NCI-H2196 (cell line): ENCODE results near the gene SURF1.
"Not testable (repeated sequence)": the region's sequence is repeated elsewhere in the genome, so short reads cannot be mapped to it uniquely, and the experiment has no call there.

Experiments
- DNase-seq: peaks from one replicate; lab custom pipeline; 2025; ENCODE audit not compliant: unreplicated experiment; lab: John Stamatoyannopoulos, UW

SURF1 gene

GRCh38 chr9:133384736-133385321, 28.5 kb upstream of the SURF1 start:
- no peak for DNase-seq

GRCh38 chr9:133383438-133383837, 27.2 kb upstream of the SURF1 start:
- DNase-seq, result no peak

GRCh38 chr9:133382507-133383141, 26.3 kb upstream of the SURF1 start:
- DNase-seq, result no peak

- no peak for DNase-seq
These were observed 24.4 kb upstream of the SURF1 start for GRCh38 chr9:133380734-133381133.

GRCh38 chr9:133379153-133380086, 23.1 kb upstream of the SURF1 start:
- no peak for DNase-seq

GRCh38 chr9:133378408-133378962, 22.2 kb upstream of the SURF1 start:
- DNase-seq, result peak; percentile 24

- DNase-seq, result no peak
These were observed 21.5 kb upstream of the SURF1 start for GRCh38 chr9:133377721-133378216.

- DNase-seq, result not testable (repeated sequence)
These were observed 21.0 kb upstream of the SURF1 start for GRCh38 chr9:133377280-133377679.

- peak; percentile 96 for DNase-seq
These were observed 19.7 kb upstream of the SURF1 start, which contains the start of the genes STKLD1 and SURF4 for GRCh38 chr9:133375724-133376654. Gene STKLD1, plus strand, starts transcription at chr9:133376366. Its CDS starts 108 bp downstream, at chr9:133376474. Gene SURF4, minus strand, starts transcription at chr9:133376060. Its CDS starts 91 bp downstream, at chr9:133375969.

- no peak for DNase-seq
These were observed 18.9 kb upstream of the SURF1 start for GRCh38 chr9:133375116-133375723.

GRCh38 chr9:133374612-133375115, 18.4 kb upstream of the SURF1 start:
- DNase-seq, result no peak

GRCh38 chr9:133372144-133372543, 15.9 kb upstream of the SURF1 start:
- DNase-seq, result no peak

- DNase-seq, result no peak
These were observed 15.0 kb upstream of the SURF1 start for GRCh38 chr9:133371261-133371711.

- DNase-seq, result no peak
These were observed 14.4 kb upstream of the SURF1 start for GRCh38 chr9:133370685-133371084.

GRCh38 chr9:133369933-133370332, 13.6 kb upstream of the SURF1 start:
- no peak for DNase-seq

GRCh38 chr9:133369422-133369821, 13.1 kb upstream of the SURF1 start:
- DNase-seq, result no peak

GRCh38 chr9:133368249-133368881, 12.1 kb upstream of the SURF1 start:
- DNase-seq, result peak; percentile 49

GRCh38 chr9:133367778-133368177, 11.5 kb upstream of the SURF1 start:
- DNase-seq, result no peak

- DNase-seq, result no peak
These were observed 10.9 kb upstream of the SURF1 start for GRCh38 chr9:133367221-133367620.
